Measurements from ENCODE around the gene ARHGDIA. TPM values are rescaled to one million over a fixed set of nuclear protein-coding genes. Genes with fewer than 3 reads are reported as not detected.

The ARHGDIA gene
- total and polyA plus RNA-seq, 12 donors, result 89.9 to 263 (median 110) TPM

GRCh38 chr17:81877569-81877968, 6.4 kb upstream of the ARHGDIA start:
- DNase-seq (no peak), ATAC-seq (no peak)
- Histone ChIP-seq H3K27me3 (no peaks in the 10 kb centered on the region), H3K9me3 (no peaks in the 10 kb centered on the region), H3K27ac (no peak overlapping the region), H3K4me1 (peaks cover 0 to 9% (median 4%) of the 10 kb centered on the region in 9 donors), H3K36me3 (peaks cover 0 to 54% (median 10%) of the 10 kb centered on the region in 9 donors), H3K4me3 (no peak overlapping the region)
- intact Hi-C loops (cut with DNase I), result loop anchor here in 1 of 10 donors (5.0 kb wide), 1 partner anchor 45 kb away; no protein-coding TSS in a partner anchor
- WGBS, 2 donors, result 91 to 93% methylated on average over 5 of the region's 5 CpGs
- TF ChIP-seq CTCF (IDR thresholded peaks at IDR 0.05), result no peak

GRCh38 chr17:81871387-81872230, 472 bp upstream of the ARHGDIA start:
- peak in 8 of 9 donors; percentile 20 to 70 (median 46) for TF ChIP-seq CTCF (IDR thresholded peaks at IDR 0.05)
- peak overlapping the region; percentile 94 to 99 (median 98) for H3K27ac ChIP-seq
- DNase-seq (peak; percentile 94 to 97), ATAC-seq (peak; percentile 30 to 55 (median 43))
- no peaks in the 10 kb centered on the region for H3K9me3 ChIP-seq
- intact Hi-C loops (cut with DNase I), result loop anchor here in 1 of 10 donors (5.0 kb wide), 1 partner anchor 39 kb away; the partner anchor contains the start of gene MCRIP1
- WGBS, 2 donors, result 0 to 1% methylated on average over 79 to 86 of the region's 86 CpGs
- H3K4me1 ChIP-seq, result peaks cover 22 to 59% (median 49%) of the 10 kb centered on the region in 9 donors
- no peaks in the 10 kb centered on the region for H3K27me3 ChIP-seq
- peak overlapping the region; percentile 62 to 99 (median 90) for H3K4me3 ChIP-seq
- peaks cover 0 to 33% (median 19%) of the 10 kb centered on the region in 9 donors for H3K36me3 ChIP-seq

- peak; percentile 1 to 28 (median 8) for ATAC-seq
- H3K9me3 ChIP-seq, result no peaks in the 10 kb centered on the region
These were observed 781 bp downstream of the ARHGDIA start for GRCh38 chr17:81870131-81870980.

More at GRCh38 chr17:81870131-81870980, 781 bp downstream of the ARHGDIA start:
- TF ChIP-seq CTCF (IDR thresholded peaks at IDR 0.05), result no peak
- WGBS, 2 donors, result 2 to 3% methylated on average over 65 of the region's 65 CpGs
- Histone ChIP-seq H3K36me3 (peaks cover 0 to 43% (median 20%) of the 10 kb centered on the region in 9 donors), H3K4me1 (peaks cover 27 to 72% (median 55%) of the 10 kb centered on the region in 9 donors), H3K4me3 (peak overlapping the region; percentile 62 to 98 (median 85)), H3K27me3 (no peaks in the 10 kb centered on the region), H3K27ac (peak overlapping the region; percentile 92 to 99 (median 98))
- intact Hi-C loops (cut with DNase I), result loop anchor here in 1 of 10 donors (5.0 kb wide), 1 partner anchor 38 kb away; the partner anchor contains the start of gene MCRIP1
- DNase-seq, result peak; percentile 35 to 45

Data from heart right ventricle (tissue), 16 donors.